GM23338 (cell line): ENCODE data around the gene MYO1E. TPM values are rescaled to one million over a fixed set of nuclear protein-coding genes. Genes with fewer than 3 reads are reported as not detected.

Experiments
- ATAC-seq: fragments of 200-7000 bp; cut with Tn5 transposase; 3 replicates; pipeline ENCODE4 v1.9.1; 2020
- DNase-seq: peaks from one replicate; pipeline ENCODE4 v3.0.0-alpha.2; 2015; ENCODE audit warnings: low spot score
- H2AFZ ChIP-seq: fragments of 200-600 bp; sonication (generic); 2 replicates; pipeline ENCODE4 v1.8.0; 2016; ENCODE audit warnings: antibody characterized with exemption, mild to moderate bottlenecking, moderate library complexity
- H3F3A ChIP-seq: fragments of 200-600 bp; sonication (generic); replicated peaks from 2 replicates; pipeline ENCODE4 v1.8.0; 2017; ENCODE audit warnings: antibody characterized with exemption, mixed run types, low read depth
- H3K27ac ChIP-seq: fragments of 200-600 bp; sonication (generic); 2 replicates; pipeline ENCODE4 v1.6.1; 2016; ENCODE audit warnings: low read depth
- H3K27me3 ChIP-seq: fragments of 200-600 bp; sonication (generic); 2 replicates; pipeline ENCODE4 v1.8.0; 2016; ENCODE audit warnings: mild to moderate bottlenecking, mixed run types, moderate library complexity; ENCODE audit not compliant: insufficient read depth
- H3K36me3 ChIP-seq: fragments of 200-600 bp; sonication (generic); 2 replicates; pipeline ENCODE4 v1.8.0; 2016; ENCODE audit warnings: mild to moderate bottlenecking; ENCODE audit not compliant: insufficient read depth
- H3K4me1 ChIP-seq: fragments of 200-600 bp; sonication (generic); 2 replicates; pipeline ENCODE4 v1.8.0; 2016; ENCODE audit warnings: mild to moderate bottlenecking, moderate library complexity; ENCODE audit not compliant: insufficient read depth
- H3K4me2 ChIP-seq: fragments of 200-600 bp; sonication (generic); 2 replicates; pipeline ENCODE4 v1.7.1; 2017; ENCODE audit warnings: mixed run types
- H3K4me3 ChIP-seq: fragments of 200-600 bp; sonication (generic); 2 replicates; pipeline ENCODE4 v1.6.1; 2016; ENCODE audit warnings: mixed run types
- H3K79me2 ChIP-seq: fragments of 200-600 bp; sonication (generic); replicated peaks from 2 replicates; pipeline ENCODE4 v1.8.0; 2017; ENCODE audit warnings: mild to moderate bottlenecking; ENCODE audit not compliant: insufficient read depth
- H3K9me2 ChIP-seq: fragments of 200-600 bp; sonication (generic); 2 replicates; pipeline ENCODE4 v1.8.0; 2017; ENCODE audit not compliant: insufficient read depth
- H4K20me1 ChIP-seq: fragments of 200-600 bp; sonication (generic); replicated peaks from 2 replicates; pipeline ENCODE4 v1.8.0; 2017; ENCODE audit warnings: mild to moderate bottlenecking; ENCODE audit not compliant: insufficient read depth
- H3K27ac Mint-ChIP-seq: 2 replicates; pipeline ENCODE4 v1.8.0; 2020; ENCODE audit warnings: inconsistent platforms, mild to moderate bottlenecking, moderate library complexity, mixed read lengths
- H3K27me3 Mint-ChIP-seq: 3 replicates; pipeline ENCODE4 v1.8.0; 2022; ENCODE audit warnings: low read depth, mild to moderate bottlenecking, moderate library complexity, mixed read lengths, inconsistent platforms; ENCODE audit not compliant: insufficient read depth, poor library complexity
- H3K36me3 Mint-ChIP-seq: 3 replicates; pipeline ENCODE4 v1.8.0; 2021; ENCODE audit warnings: low read depth, mild to moderate bottlenecking, inconsistent platforms, moderate library complexity, mixed read lengths
- H3K4me1 Mint-ChIP-seq: 3 replicates; pipeline ENCODE4 v1.8.0; 2020; ENCODE audit warnings: mild to moderate bottlenecking, inconsistent platforms, mixed read lengths
- H3K4me3 Mint-ChIP-seq: 3 replicates; pipeline ENCODE4 v1.8.0; 2021; ENCODE audit warnings: moderate library complexity, mild to moderate bottlenecking, inconsistent platforms, mixed read lengths
- H3K9me3 Mint-ChIP-seq: 3 replicates; pipeline ENCODE4 v1.8.0; 2020; ENCODE audit warnings: moderate library complexity, mild to moderate bottlenecking, inconsistent platforms, mixed read lengths
- CREB1 ChIP-seq: fragments of 250-450 bp; sonication (Bioruptor Pico); IDR thresholded peaks from 2 replicates; pipeline ENCODE4 v1.5.0; 2020; ENCODE audit warnings: low read depth, mild to moderate bottlenecking, moderate library complexity
- CTCF ChIP-seq, 2 experiments: fragments of 200-600 bp in 1 of 2; sonication (generic) in 1 of 2; conservative IDR thresholded peaks; 2 replicates each; pipeline versions ENCODE4 v1.5.1 to v1.6.1; 2016 to 2017; ENCODE audit warnings: antibody characterized with exemption in 2 of 2, low read depth in 2 of 2, mild to moderate bottlenecking in 2 of 2, moderate library complexity in 1 of 2
- ETS1 ChIP-seq: IDR thresholded peaks from 2 replicates; pipeline ENCODE4 v1.6.1; 2016; ENCODE audit warnings: antibody characterized with exemption
- EZH2 ChIP-seq: fragments of 200-600 bp; sonication (generic); IDR thresholded peaks from one replicate; pipeline ENCODE4 v1.8.0; 2017; ENCODE audit warnings: antibody characterized with exemption, mild to moderate bottlenecking, low read depth; ENCODE audit not compliant: unreplicated experiment
- EZH2phosphoT487 ChIP-seq: fragments of 200-600 bp; sonication (generic); IDR thresholded peaks from one replicate; pipeline ENCODE4 v1.8.1; 2018; ENCODE audit warnings: antibody characterized with exemption; ENCODE audit not compliant: unreplicated experiment
- JUNB ChIP-seq: IDR thresholded peaks from one replicate; pipeline ENCODE4 v1.6.1; 2016; ENCODE audit warnings: antibody characterized with exemption; ENCODE audit not compliant: unreplicated experiment
- NANOG ChIP-seq: IDR thresholded peaks from 2 replicates; pipeline ENCODE4 v1.6.1; 2016; ENCODE audit warnings: antibody characterized with exemption, borderline replicate concordance
- POLR2AphosphoS5 ChIP-seq: IDR thresholded peaks from 2 replicates; pipeline ENCODE4 v1.6.1; 2016; ENCODE audit warnings: antibody characterized with exemption, low read depth
- STAT1 ChIP-seq: IDR thresholded peaks from one replicate; pipeline ENCODE4 v1.6.1; 2016; ENCODE audit warnings: antibody characterized with exemption; ENCODE audit not compliant: unreplicated experiment
- ZNF114 ChIP-seq: fragments of 250-450 bp; sonication (Bioruptor Pico); IDR thresholded peaks from 2 replicates; pipeline ENCODE4 v1.5.0; 2020; ENCODE audit warnings: mild to moderate bottlenecking, moderate library complexity
- ZNF331 ChIP-seq: fragments of 250-450 bp; sonication (Bioruptor Pico); IDR thresholded peaks from 2 replicates; pipeline ENCODE4 v1.5.0; 2020; ENCODE audit warnings: low read depth, mild to moderate bottlenecking, moderate library complexity
- polyA plus RNA-seq: library from polyadenylated mRNA; unstranded; fragments of >200 nt; fragmentation: Nextera tagmentation; extraction: Ambion mirVana; gene quantifications from 2 replicates; pipeline ENCODE4 v1.2.1, GENCODE V29; 2016
- total RNA-seq: library from RNA; depleted of rRNA; stranded (reverse); fragments of >200 nt; shearing (Covaris generic); gene quantifications from 2 replicates; pipeline ENCODE4 v1.2.3, GENCODE V29; 2014
- TF ChIP-seq, protein P1 (sequence below): fragments of 250-450 bp; sonication (Bioruptor Pico); IDR thresholded peaks from 2 replicates; pipeline ENCODE4 v1.5.0; 2020; ENCODE audit warnings: mild to moderate bottlenecking, moderate library complexity
- TF ChIP-seq, protein P2 (sequence below): IDR thresholded peaks from one replicate; pipeline ENCODE4 v1.6.1; 2018; ENCODE audit warnings: antibody characterized with exemption; ENCODE audit not compliant: unreplicated experiment

The MYO1E gene
- total and polyA plus RNA-seq, 2 experiments from 2014 or later = 68.3 to 131 TPM

GRCh38 chr15:59303136-59303535 lies 69.5 kb downstream of the MYO1E start:
- no peak overlapping the region for H2AFZ ChIP-seq
- TF ChIP-seq CTCF (conservative IDR thresholded peaks at IDR 0.05; ENCODE audit: low read depth in 2 of 2) (no peak), ZNF114 (CRISPR knock-in tag) (no peak), CREB1 (no peak), NANOG (no peak), POLR2AphosphoS5 (no peak), STAT1 (no peak), ZNF331 (CRISPR knock-in tag) (no peak), ETS1 (no peak), JUNB (no peak), EZH2 (no peak), EZH2phosphoT487 (no peak)
- TF ChIP-seq, protein P1, sequence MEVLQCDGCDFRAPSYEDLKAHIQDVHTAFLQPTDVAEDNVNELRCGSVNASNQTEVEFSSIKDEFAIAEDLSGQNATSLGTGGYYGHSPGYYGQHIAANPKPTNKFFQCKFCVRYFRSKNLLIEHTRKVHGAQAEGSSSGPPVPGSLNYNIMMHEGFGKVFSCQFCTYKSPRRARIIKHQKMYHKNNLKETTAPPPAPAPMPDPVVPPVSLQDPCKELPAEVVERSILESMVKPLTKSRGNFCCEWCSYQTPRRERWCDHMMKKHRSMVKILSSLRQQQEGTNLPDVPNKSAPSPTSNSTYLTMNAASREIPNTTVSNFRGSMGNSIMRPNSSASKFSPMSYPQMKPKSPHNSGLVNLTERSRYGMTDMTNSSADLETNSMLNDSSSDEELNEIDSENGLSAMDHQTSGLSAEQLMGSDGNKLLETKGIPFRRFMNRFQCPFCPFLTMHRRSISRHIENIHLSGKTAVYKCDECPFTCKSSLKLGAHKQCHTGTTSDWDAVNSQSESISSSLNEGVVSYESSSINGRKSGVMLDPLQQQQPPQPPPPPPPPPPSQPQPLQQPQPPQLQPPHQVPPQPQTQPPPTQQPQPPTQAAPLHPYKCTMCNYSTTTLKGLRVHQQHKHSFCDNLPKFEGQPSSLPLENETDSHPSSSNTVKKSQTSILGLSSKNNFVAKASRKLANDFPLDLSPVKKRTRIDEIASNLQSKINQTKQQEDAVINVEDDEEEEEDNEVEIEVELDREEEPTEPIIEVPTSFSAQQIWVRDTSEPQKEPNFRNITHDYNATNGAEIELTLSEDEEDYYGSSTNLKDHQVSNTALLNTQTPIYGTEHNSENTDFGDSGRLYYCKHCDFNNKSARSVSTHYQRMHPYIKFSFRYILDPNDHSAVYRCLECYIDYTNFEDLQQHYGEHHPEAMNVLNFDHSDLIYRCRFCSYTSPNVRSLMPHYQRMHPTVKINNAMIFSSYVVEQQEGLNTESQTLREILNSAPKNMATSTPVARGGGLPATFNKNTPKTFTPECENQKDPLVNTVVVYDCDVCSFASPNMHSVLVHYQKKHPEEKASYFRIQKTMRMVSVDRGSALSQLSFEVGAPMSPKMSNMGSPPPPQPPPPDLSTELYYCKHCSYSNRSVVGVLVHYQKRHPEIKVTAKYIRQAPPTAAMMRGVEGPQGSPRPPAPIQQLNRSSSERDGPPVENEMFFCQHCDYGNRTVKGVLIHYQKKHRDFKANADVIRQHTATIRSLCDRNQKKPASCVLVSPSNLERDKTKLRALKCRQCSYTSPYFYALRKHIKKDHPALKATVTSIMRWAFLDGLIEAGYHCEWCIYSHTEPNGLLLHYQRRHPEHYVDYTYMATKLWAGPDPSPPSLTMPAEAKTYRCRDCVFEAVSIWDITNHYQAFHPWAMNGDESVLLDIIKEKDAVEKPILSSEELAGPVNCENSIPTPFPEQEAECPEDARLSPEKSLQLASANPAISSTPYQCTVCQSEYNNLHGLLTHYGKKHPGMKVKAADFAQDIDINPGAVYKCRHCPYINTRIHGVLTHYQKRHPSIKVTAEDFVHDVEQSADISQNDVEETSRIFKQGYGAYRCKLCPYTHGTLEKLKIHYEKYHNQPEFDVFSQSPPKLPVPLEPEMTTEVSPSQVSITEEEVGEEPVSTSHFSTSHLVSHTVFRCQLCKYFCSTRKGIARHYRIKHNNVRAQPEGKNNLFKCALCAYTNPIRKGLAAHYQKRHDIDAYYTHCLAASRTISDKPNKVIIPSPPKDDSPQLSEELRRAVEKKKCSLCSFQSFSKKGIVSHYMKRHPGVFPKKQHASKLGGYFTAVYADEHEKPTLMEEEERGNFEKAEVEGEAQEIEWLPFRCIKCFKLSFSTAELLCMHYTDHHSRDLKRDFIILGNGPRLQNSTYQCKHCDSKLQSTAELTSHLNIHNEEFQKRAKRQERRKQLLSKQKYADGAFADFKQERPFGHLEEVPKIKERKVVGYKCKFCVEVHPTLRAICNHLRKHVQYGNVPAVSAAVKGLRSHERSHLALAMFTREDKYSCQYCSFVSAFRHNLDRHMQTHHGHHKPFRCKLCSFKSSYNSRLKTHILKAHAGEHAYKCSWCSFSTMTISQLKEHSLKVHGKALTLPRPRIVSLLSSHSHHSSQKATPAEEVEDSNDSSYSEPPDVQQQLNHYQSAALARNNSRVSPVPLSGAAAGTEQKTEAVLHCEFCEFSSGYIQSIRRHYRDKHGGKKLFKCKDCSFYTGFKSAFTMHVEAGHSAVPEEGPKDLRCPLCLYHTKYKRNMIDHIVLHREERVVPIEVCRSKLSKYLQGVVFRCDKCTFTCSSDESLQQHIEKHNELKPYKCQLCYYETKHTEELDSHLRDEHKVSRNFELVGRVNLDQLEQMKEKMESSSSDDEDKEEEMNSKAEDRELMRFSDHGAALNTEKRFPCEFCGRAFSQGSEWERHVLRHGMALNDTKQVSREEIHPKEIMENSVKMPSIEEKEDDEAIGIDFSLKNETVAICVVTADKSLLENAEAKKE (CRISPR knock-in tag) = no peak
- TF ChIP-seq, protein P2, sequence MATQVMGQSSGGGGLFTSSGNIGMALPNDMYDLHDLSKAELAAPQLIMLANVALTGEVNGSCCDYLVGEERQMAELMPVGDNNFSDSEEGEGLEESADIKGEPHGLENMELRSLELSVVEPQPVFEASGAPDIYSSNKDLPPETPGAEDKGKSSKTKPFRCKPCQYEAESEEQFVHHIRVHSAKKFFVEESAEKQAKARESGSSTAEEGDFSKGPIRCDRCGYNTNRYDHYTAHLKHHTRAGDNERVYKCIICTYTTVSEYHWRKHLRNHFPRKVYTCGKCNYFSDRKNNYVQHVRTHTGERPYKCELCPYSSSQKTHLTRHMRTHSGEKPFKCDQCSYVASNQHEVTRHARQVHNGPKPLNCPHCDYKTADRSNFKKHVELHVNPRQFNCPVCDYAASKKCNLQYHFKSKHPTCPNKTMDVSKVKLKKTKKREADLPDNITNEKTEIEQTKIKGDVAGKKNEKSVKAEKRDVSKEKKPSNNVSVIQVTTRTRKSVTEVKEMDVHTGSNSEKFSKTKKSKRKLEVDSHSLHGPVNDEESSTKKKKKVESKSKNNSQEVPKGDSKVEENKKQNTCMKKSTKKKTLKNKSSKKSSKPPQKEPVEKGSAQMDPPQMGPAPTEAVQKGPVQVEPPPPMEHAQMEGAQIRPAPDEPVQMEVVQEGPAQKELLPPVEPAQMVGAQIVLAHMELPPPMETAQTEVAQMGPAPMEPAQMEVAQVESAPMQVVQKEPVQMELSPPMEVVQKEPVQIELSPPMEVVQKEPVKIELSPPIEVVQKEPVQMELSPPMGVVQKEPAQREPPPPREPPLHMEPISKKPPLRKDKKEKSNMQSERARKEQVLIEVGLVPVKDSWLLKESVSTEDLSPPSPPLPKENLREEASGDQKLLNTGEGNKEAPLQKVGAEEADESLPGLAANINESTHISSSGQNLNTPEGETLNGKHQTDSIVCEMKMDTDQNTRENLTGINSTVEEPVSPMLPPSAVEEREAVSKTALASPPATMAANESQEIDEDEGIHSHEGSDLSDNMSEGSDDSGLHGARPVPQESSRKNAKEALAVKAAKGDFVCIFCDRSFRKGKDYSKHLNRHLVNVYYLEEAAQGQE = no peak
- Mint-ChIP-seq H3K4me3 (no peak overlapping the region), H3K27ac (no peak overlapping the region), H3K9me3 (no peaks in the 10 kb centered on the region), H3K36me3 (no peaks in the 10 kb centered on the region), H3K4me1 (peaks cover 35% of the 10 kb centered on the region; the same call in 2 of the 3 replicates), H3K27me3 (no peaks in the 10 kb centered on the region)
- H4K20me1 ChIP-seq = peaks cover 4% of the 10 kb centered on the region; the same call in 1 of the 2 replicates
- no peak overlapping the region for H3K4me2 ChIP-seq
- ATAC-seq = no peak
- peaks cover 80% of the 10 kb centered on the region for H3K79me2 ChIP-seq
- DNase-seq = no peak
- no peaks in the 10 kb centered on the region for H3K36me3 ChIP-seq
- H3F3A ChIP-seq = no peaks in the 10 kb centered on the region
- H3K4me3 ChIP-seq = no peak overlapping the region
- no peak overlapping the region for H3K27ac ChIP-seq
- H3K9me2 ChIP-seq = no peaks in the 10 kb centered on the region
- no peaks in the 10 kb centered on the region for H3K27me3 ChIP-seq
- peaks cover 24% of the 10 kb centered on the region for H3K4me1 ChIP-seq
